Measurements from ENCODE around the gene SNX21.
"Not testable (repeated sequence)": the region's sequence is repeated elsewhere in the genome, so short reads cannot be mapped to it uniquely, and the experiment has no call there.

Gene SNX21

DNA sequence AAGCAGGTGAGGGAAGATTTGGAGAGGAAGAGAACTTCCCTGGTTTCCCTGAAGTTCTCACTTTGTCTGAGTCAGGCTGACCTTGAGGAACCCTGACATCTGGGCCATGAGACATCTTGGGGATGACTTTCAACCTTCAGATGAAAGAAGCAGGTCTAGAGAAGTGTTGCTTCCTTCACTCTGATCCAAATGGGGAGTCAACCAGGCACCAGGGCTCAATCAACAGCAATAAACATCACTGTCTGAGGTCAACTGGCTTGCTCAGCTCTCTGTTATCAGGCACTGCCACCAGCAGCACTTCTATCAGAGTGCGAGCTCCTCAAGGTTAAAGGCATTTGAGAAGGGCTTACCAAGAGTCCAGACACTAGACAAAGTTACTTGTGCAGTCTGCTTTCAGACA lies 17.3 kb downstream of the SNX21 start:
- DNase-seq (ENCODE audit: low read depth) = no peak

DNA sequence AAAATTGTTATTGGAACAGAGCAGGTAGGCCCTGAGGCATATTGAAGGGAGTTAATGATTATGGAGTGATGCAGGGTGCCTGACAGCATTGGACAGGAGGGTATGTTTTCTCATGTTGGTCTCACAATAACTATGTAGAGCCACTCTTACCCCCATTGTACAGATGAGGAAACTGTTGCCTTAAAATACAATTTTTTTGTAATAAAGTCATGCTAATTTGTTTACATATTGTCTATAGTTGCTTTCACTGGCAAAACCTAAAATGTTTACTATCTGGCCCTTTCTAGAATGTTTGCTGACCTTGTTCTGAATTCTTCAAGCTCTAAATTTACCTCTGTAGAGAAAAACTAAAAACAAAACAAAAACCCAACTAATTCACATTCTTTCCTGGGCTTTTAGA lies 17.9 kb downstream of the SNX21 start:
- DNase-seq (ENCODE audit: low read depth) = no peak

DNA sequence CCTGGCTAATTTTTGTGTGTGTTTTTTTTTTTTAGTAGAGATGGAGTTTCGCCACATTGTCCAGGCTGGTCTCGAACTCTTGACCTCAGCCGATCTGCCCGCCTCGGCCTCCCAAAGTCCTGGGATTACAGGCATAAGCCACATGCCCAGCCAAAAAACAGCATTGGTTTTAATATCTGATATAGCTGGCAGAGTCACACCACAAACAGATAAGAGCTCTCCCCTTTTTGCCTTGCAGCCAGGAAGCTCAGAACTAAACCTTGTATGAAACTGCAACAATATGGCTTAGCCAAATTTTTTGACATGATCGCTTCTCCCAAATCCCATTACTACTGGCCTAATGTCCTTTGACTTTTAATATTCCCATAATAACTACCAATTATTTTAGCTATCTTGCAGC lies 18.7 kb downstream of the SNX21 start:
- DNase-seq (ENCODE audit: low read depth) = no peak

- DNase-seq (ENCODE audit: low read depth) = no peak
These were observed 19.9 kb downstream of the SNX21 start for GRCh38 chr20:45853484-45853883.

DNA sequence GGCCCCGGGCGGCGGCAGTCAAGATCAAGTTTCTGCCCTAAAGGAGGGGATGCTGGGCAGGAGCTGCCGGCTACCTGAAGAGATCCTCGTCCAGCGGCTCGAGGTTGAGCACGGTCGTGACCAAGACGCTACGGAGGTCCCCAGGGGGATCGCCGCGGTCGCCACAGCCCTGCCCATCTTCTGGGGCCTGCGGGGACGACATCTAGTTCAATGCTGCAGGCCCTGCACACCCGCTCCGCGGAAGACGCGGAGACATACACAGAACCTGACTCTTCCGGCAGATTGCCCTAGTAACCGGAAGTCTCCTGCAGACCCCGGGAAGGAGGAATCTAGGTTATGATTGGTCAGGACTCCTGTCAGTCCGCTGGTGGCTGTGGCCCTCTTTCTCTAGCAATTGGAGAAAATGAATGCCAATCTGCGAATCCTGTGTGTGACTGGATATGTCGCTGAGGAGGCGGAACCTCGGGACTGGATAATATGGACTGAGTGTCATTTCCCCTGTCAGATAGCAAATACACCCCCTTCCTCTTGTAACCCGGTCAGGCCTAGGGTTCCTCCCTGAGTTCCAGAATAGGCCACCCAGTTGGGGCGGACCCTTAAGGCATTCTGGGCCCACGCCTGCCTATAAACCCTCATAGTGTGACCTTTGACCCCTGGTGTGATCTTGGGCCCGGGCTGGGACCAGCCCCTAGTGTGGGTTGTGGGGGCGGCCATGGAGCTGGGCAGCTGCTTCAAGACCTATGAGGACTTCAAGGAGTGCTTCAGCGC lies 23.7 kb downstream of the SNX21 start, which contains the start of the genes ACOT8 and ZSWIM3:
ACOT8 (minus strand) TSS at position 279 of the 768 bp plus-strand sequence; CDS start at position 202, 77 bp downstream.
ZSWIM3 (plus strand) TSS at position 501 of the 768 bp plus-strand sequence; CDS start at position 713, 212 bp downstream.
- DNase-seq (ENCODE audit: low read depth) = peak; percentile 83

DNA sequence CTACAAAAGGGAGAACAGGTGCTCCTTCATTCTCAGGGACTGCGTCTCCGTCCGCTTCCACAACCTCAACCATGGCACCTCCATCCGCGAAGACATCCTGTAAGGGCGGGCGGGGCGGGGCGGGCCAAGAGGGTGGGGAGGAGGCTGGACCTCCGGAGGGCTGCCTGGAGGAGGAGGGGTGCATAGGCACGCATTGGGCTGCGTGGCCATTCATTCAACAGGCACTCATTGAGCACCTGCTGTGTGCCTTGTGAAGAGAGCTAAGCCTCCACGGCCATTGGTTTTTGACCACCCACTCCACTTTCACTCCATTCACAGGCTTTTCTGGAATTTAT lies 24.2 kb downstream of the SNX21 start:
- no peak for DNase-seq (ENCODE audit: low read depth)

DNA sequence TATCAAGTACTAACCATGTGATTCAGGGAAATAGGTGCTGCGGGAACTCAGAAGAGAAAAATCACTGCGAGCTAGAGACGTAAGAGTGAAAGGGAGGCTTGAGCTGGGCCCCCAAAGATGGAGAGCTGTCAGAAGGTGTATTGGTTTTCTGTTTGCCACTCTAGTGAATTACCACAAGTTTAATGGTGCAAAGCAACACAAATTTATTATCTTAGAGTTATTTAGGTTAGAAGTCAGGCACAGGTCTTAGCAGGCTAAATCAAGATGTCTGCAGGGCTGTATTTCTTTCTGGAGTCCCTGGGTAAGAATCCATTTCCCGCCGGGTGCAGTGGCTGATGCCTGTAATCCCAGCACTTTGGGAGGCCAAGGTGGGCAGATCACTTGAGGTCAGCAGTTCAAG lies 26.3 kb downstream of the SNX21 start:
- no peak for DNase-seq (ENCODE audit: low read depth)

- DNase-seq (ENCODE audit: low read depth) = no peak
These were observed 27.1 kb downstream of the SNX21 start for GRCh38 chr20:45860560-45861220.

DNA sequence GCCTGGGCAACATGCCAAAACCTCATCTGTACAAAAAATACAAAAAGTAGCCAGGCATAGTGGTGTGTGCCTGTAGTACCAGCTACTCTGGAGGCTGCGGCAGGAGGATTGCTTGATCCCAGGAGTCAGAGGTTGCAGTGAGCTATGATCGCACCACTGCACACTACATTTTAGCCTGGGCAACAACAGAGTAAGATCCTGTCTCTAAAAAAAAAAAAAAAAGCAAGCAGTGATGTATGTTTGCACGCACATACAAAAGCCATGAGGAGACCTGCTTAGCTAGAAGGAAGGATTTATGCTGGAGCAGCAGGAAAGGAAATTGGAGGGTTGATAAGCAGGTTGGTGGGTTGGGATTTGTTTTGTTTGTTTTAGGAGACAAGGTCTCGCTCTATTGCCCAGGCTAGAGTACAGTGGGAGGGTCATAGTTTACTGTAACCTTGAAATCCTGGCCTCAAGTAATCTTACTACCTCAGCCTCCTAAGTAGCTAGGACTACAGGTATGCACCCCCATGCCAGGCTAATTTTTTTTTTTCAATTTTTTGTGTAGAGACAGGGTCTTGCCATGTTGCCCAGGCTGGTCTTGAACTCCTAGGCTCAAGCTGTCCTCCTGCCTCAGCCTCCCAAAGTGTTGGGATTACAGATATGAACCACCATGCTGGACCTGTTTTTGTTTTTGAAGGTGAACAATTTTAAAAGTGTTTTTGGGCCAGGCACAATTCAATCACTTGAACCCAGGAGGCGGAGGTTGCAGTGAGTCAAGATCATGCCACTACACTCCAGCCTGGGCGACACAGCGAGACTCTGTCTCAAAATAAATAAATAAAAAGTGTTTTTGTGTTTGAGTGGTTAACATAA lies 27.8 kb downstream of the SNX21 start:
- DNase-seq (ENCODE audit: low read depth) = no peak

GRCh38 chr20:45863543-45864470 lies 30.2 kb downstream of the SNX21 start:
- no peak for DNase-seq (ENCODE audit: low read depth)

DNA sequence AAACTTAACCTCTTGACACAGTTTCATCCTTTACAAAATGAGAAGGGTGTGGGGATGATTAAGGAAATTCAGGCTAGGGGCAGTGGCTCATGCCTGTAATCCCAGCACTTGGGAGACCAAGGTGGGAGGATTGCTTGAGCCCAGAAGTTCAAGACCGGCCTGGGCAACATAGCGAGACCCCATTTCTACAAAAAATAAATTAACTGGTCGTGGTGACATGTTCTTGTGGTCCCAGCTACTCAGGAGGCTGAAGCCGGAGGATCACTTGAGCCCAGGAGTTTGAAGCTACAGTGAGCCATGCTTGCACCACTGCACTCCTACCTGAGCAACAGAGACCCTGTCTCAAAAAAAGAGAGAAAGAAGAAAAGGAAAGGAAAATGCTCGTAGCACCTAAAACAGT lies 32.9 kb downstream of the SNX21 start:
- no peak for DNase-seq (ENCODE audit: low read depth)

- no peak for DNase-seq (ENCODE audit: low read depth)
These were observed 33.7 kb downstream of the SNX21 start for GRCh38 chr20:45867136-45867818.

DNA sequence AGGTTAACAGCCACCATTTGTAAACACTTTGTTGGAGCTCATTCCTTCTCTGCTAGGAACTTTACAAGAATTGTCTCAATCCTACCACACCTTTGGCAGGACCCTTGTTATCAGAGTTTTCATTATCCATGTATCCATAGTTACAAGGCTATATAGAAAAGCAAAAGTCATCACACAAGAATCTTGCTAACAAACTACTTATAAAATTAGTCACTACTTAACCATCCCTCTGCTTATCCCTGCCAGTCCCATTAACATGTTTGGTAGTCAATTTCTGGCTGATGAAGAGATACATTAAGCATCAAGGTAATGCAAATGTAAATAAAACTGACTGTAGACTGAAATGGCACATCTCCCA lies 34.2 kb downstream of the SNX21 start:
- DNase-seq (ENCODE audit: low read depth) = no peak

- DNase-seq (ENCODE audit: low read depth) = no peak
These were observed 39.0 kb downstream of the SNX21 start for GRCh38 chr20:45872626-45873025.

- no peak for DNase-seq (ENCODE audit: low read depth)
These were observed 40.0 kb downstream of the SNX21 start for GRCh38 chr20:45873409-45874103.

- DNase-seq (ENCODE audit: low read depth) = not testable (repeated sequence)
These were observed 40.5 kb downstream of the SNX21 start for GRCh38 chr20:45874104-45874481.

GRCh38 chr20:45874576-45874975 lies 41.0 kb downstream of the SNX21 start:
- no peak for DNase-seq (ENCODE audit: low read depth)

DNA sequence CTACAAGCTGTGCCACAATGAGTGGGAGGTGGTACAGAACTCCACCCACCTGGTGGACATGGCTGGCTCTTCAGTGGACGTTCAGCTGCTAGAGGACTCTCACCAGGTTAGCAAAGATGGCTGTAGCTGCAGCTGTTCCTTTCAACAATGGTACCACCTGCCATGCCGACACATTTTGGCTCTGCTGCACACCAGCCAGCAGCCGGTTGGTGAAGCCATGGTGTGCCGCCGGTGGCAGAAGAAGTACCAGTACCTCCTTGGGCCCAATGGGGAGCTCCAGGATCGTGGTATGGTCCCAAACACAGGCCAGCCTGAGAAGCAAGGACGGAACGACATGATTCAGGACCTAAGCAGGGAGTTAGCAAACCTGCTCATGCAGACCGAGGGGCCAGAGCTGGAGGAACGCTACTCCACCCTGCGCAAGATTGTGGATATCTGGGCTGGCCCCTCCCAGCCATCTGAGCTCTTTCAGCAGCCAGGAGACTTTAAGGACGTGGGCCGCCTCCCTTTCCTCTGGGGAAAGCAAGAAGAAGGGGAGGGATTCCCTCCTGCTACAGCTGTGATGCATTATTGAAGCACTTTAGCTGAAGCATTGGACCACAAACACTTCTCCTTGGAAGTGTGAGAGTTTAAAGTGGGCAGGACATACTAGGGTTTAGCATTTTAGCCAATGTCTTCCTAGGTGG lies 44.6 kb downstream of the SNX21 start:
- no peak for DNase-seq (ENCODE audit: low read depth)

GRCh38 chr20:45880988-45881788 lies 47.6 kb downstream of the SNX21 start, which contains the start of gene ZSWIM1:
TSS of gene ZSWIM1 (plus strand) at chr20:45881227. CDS start at chr20:45882593, 1,366 bp downstream.
- peak; percentile 99 for DNase-seq (ENCODE audit: low read depth)

Measured in stimulated activated CD8-positive, alpha-beta memory T cell treated with anti-CD3 and anti-CD28 coated beads, Interleukin-15, amount 100 ng/mL, for 1 hour (primary cell).